ENCODE measurements around the gene KCNQ2.

KCNQ2 gene

GRCh38 chr20:63377256-63377941 is 95.1 kb downstream of the KCNQ2 start:
- no peaks in the 10 kb centered on the region for H3K4me1 ChIP-seq (ENCODE audit: control insufficient read depth, low read length)
- no peak overlapping the region for H3K27ac ChIP-seq (ENCODE audit: low read depth, low read length)
- TF ChIP-seq CTCF (IDR thresholded peaks at IDR 0.05; ENCODE audit: low read depth, low read length, poor library complexity, severe bottlenecking) = no peak
- no peak overlapping the region for H3K4me2 ChIP-seq (ENCODE audit: low read length)
- peaks cover 7% of the 10 kb centered on the region; the same call in 1 of the 2 replicates for H3K9me3 ChIP-seq (ENCODE audit: control insufficient read depth, insufficient read depth, low read length)
- no peaks in the 10 kb centered on the region for H3F3A ChIP-seq (ENCODE audit: control insufficient read depth, insufficient read depth)
- no peak overlapping the region for H3K4me3 ChIP-seq (ENCODE audit: low read length)
- no peaks in the 10 kb centered on the region for H3K36me3 ChIP-seq (ENCODE audit: control insufficient read depth, low read length)
- no peaks in the 10 kb centered on the region for H3K27me3 ChIP-seq (ENCODE audit: control insufficient read depth, low read length)
- no peaks in the 10 kb centered on the region for H3K9me2 ChIP-seq (replicated peaks; ENCODE audit: control insufficient read depth, low read length)
- H3K79me2 ChIP-seq (ENCODE audit: control insufficient read depth, low read length) = no peaks in the 10 kb centered on the region
- H4K20me1 ChIP-seq (ENCODE audit: control insufficient read depth, insufficient read depth, low read depth, low read length) = no peaks in the 10 kb centered on the region

- Histone ChIP-seq H3K9me2 (replicated peaks; ENCODE audit: control insufficient read depth, low read length) (no peaks in the 10 kb centered on the region), H3K36me3 (ENCODE audit: control insufficient read depth, low read length) (no peaks in the 10 kb centered on the region), H4K20me1 (ENCODE audit: control insufficient read depth, insufficient read depth, low read depth, low read length) (no peaks in the 10 kb centered on the region), H3K27ac (ENCODE audit: low read depth, low read length) (no peak overlapping the region), H3K4me1 (ENCODE audit: control insufficient read depth, low read length) (no peaks in the 10 kb centered on the region), H3K4me3 (ENCODE audit: low read length) (no peak overlapping the region), H3K79me2 (ENCODE audit: control insufficient read depth, low read length) (no peaks in the 10 kb centered on the region), H3K9me3 (ENCODE audit: control insufficient read depth, insufficient read depth, low read length) (peaks cover 7% of the 10 kb centered on the region; the same call in 1 of the 2 replicates), H3F3A (ENCODE audit: control insufficient read depth, insufficient read depth) (no peaks in the 10 kb centered on the region), H3K27me3 (ENCODE audit: control insufficient read depth, low read length) (no peaks in the 10 kb centered on the region), H3K4me2 (ENCODE audit: low read length) (no peak overlapping the region)
- TF ChIP-seq CTCF (IDR thresholded peaks at IDR 0.05; ENCODE audit: low read depth, low read length, poor library complexity, severe bottlenecking) (no peak), EZH2phosphoT487 (IDR thresholded peaks at IDR 0.05; ENCODE audit: borderline replicate concordance, low read length) (no peak)
Measured at GRCh38 chr20:63376283-63377250, 95.9 kb downstream of the KCNQ2 start.

GRCh38 chr20:63375438-63375837 is 97.0 kb downstream of the KCNQ2 start:
- no peak overlapping the region for H3K4me2 ChIP-seq (ENCODE audit: low read length)
- TF ChIP-seq CTCF (IDR thresholded peaks at IDR 0.05; ENCODE audit: low read depth, low read length, poor library complexity, severe bottlenecking) (no peak), EZH2phosphoT487 (IDR thresholded peaks at IDR 0.05; ENCODE audit: borderline replicate concordance, low read length) (no peak)
- no peak overlapping the region for H3K4me3 ChIP-seq (ENCODE audit: low read length)
- no peaks in the 10 kb centered on the region for H3F3A ChIP-seq (ENCODE audit: control insufficient read depth, insufficient read depth)
- no peaks in the 10 kb centered on the region for H3K36me3 ChIP-seq (ENCODE audit: control insufficient read depth, low read length)
- peaks cover 6% of the 10 kb centered on the region; the same call in 1 of the 2 replicates for H3K9me3 ChIP-seq (ENCODE audit: control insufficient read depth, insufficient read depth, low read length)
- H3K4me1 ChIP-seq (ENCODE audit: control insufficient read depth, low read length) = no peaks in the 10 kb centered on the region
- no peaks in the 10 kb centered on the region for H3K9me2 ChIP-seq (replicated peaks; ENCODE audit: control insufficient read depth, low read length)
- no peak overlapping the region for H3K27ac ChIP-seq (ENCODE audit: low read depth, low read length)
- no peaks in the 10 kb centered on the region for H3K79me2 ChIP-seq (ENCODE audit: control insufficient read depth, low read length)
- no peaks in the 10 kb centered on the region for H4K20me1 ChIP-seq (ENCODE audit: control insufficient read depth, insufficient read depth, low read depth, low read length)
- no peaks in the 10 kb centered on the region for H3K27me3 ChIP-seq (ENCODE audit: control insufficient read depth, low read length)
